ENCODE data around the gene UBE2QL1. TPM values are rescaled to one million over a fixed set of nuclear protein-coding genes. Genes with fewer than 3 reads are reported as not detected.

The UBE2QL1 gene
- total and polyA plus RNA-seq, 4 donors: 0.02 to 0.51 (median 0.09) TPM

- Histone ChIP-seq H3K4me1 (ENCODE audit: control insufficient read depth in 5 of 5, insufficient read depth in 5 of 5, low read length in 5 of 5) (no peaks in the 10 kb centered on the region), H3K27me3 (ENCODE audit: control insufficient read depth in 3 of 3, insufficient read depth in 3 of 3, low read length in 2 of 3) (peaks cover 0 to 4% (median 3%) of the 10 kb centered on the region in 3 donors), H3K4me3 (no peak overlapping the region), H3K27ac (ENCODE audit: low read depth in 1 of 2, low read length in 1 of 2) (no peak overlapping the region), H3K9me3 (ENCODE audit: control insufficient read depth in 4 of 4, insufficient read depth in 3 of 4, low read length in 3 of 4) (peaks cover 0 to 8% (median 0%) of the 10 kb centered on the region in 4 donors), H3K9ac (ENCODE audit: insufficient read depth in 1 of 2, low read length in 2 of 2) (no peak overlapping the region), H3K36me3 (ENCODE audit: control insufficient read depth in 4 of 4, insufficient read depth in 4 of 4, low read length in 4 of 4) (no peaks in the 10 kb centered on the region)
- WGBS, 2 donors: 41 to 42% methylated on average over 3 of the region's 3 CpGs
- no peak for TF ChIP-seq CTCF (IDR thresholded peaks at IDR 0.05; ENCODE audit: control extremely low read depth, extremely low read depth)
- DNase-seq: no peak
- ATAC-seq (ENCODE audit: insufficient read depth, low FRiP score): no peak
Measured at GRCh38 chr5:6487081-6487480, 38.4 kb downstream of the UBE2QL1 start.

DNA sequence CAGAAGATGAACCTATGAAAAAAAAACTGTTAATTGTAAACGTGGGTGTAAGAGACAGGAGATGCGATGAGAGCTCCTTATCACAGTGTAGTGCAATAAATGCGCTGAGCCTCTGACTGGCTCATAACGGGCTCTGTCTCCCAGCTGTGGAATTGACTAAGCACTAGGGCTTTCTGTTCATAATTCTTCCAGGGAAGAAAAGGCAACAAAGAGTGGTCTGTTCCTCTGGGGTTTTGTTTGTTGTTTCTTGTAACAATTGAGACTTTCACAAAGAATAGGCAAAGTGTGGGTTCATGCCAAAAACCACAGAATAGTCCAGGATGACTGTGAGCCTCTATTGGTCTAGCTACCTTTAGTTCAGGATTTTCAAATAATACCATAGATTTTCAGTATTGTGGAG, 39.4 kb downstream of the UBE2QL1 start:
- Histone ChIP-seq H3K36me3 (ENCODE audit: control insufficient read depth in 4 of 4, insufficient read depth in 4 of 4, low read length in 4 of 4) (no peaks in the 10 kb centered on the region), H3K9me3 (ENCODE audit: control insufficient read depth in 4 of 4, insufficient read depth in 3 of 4, low read length in 3 of 4) (peaks cover 0 to 8% (median 0%) of the 10 kb centered on the region in 4 donors), H3K4me1 (ENCODE audit: control insufficient read depth in 5 of 5, insufficient read depth in 5 of 5, low read length in 5 of 5) (no peaks in the 10 kb centered on the region), H3K27me3 (ENCODE audit: control insufficient read depth in 3 of 3, insufficient read depth in 3 of 3, low read length in 2 of 3) (peaks cover 0 to 4% (median 3%) of the 10 kb centered on the region in 3 donors), H3K4me3 (no peak overlapping the region), H3K27ac (ENCODE audit: low read depth in 1 of 2, low read length in 1 of 2) (no peak overlapping the region), H3K9ac (ENCODE audit: insufficient read depth in 1 of 2, low read length in 2 of 2) (no peak overlapping the region)
- WGBS, 2 donors: 28 to 48% methylated on average over 4 of the region's 4 CpGs
- ATAC-seq (ENCODE audit: insufficient read depth, low FRiP score): no peak
- no peak for DNase-seq
- no peak for TF ChIP-seq CTCF (IDR thresholded peaks at IDR 0.05; ENCODE audit: control extremely low read depth, extremely low read depth)

DNA sequence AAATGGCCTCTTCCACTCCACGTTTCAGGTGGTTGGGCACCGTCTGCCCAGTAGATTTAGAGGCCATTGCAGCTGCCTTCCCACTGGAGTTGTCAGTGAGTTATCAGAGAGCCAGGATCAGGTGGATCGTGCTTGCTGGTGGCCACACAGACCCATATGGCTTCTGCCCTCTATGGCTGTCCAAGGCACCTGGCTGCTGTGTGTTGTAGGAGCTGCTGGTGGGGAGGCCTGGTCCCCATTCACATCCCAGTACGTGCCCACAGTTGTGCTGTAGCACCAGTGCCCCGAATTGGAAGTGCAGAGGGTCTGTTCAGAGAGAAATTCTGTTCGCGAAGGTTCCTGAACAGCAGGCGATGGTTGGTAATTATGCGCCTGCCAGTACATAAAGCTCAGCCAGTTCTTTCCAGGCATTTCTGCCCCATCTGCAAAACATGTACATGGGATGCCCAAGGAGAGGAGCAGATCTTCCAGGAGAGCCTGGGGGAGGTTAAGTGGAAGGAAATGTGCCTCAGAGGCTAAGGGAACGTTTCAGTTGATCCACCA, 41.1 kb downstream of the UBE2QL1 start:
- Histone ChIP-seq H3K4me3 (no peak overlapping the region), H3K27ac (ENCODE audit: low read depth in 1 of 2, low read length in 1 of 2) (no peak overlapping the region), H3K9me3 (ENCODE audit: control insufficient read depth in 4 of 4, insufficient read depth in 3 of 4, low read length in 3 of 4) (peaks cover 0 to 4% (median 0%) of the 10 kb centered on the region in 4 donors), H3K4me1 (ENCODE audit: control insufficient read depth in 5 of 5, insufficient read depth in 5 of 5, low read length in 5 of 5) (no peaks in the 10 kb centered on the region), H3K27me3 (ENCODE audit: control insufficient read depth in 3 of 3, insufficient read depth in 3 of 3, low read length in 2 of 3) (peaks cover 0 to 4% (median 3%) of the 10 kb centered on the region in 3 donors), H3K36me3 (ENCODE audit: control insufficient read depth in 4 of 4, insufficient read depth in 4 of 4, low read length in 4 of 4) (no peaks in the 10 kb centered on the region), H3K9ac (ENCODE audit: insufficient read depth in 1 of 2, low read length in 2 of 2) (no peak overlapping the region)
- WGBS, 2 donors: 76 to 92% methylated on average over 10 of the region's 10 CpGs
- ATAC-seq (ENCODE audit: insufficient read depth, low FRiP score) (no peak), DNase-seq (no peak)
- TF ChIP-seq CTCF (IDR thresholded peaks at IDR 0.05; ENCODE audit: control extremely low read depth, extremely low read depth): no peak

GRCh38 chr5:6490246-6490645, 41.6 kb downstream of the UBE2QL1 start:
- no peaks in the 10 kb centered on the region for H3K36me3 ChIP-seq (ENCODE audit: control insufficient read depth in 4 of 4, insufficient read depth in 4 of 4, low read length in 4 of 4)
- DNase-seq (no peak), ATAC-seq (ENCODE audit: insufficient read depth, low FRiP score) (no peak)
- no peak overlapping the region for H3K27ac ChIP-seq (ENCODE audit: low read depth in 1 of 2, low read length in 1 of 2)
- H3K4me3 ChIP-seq: no peak overlapping the region
- peaks cover 0 to 4% (median 3%) of the 10 kb centered on the region in 3 donors for H3K27me3 ChIP-seq (ENCODE audit: control insufficient read depth in 3 of 3, insufficient read depth in 3 of 3, low read length in 2 of 3)
- peaks cover 0 to 4% (median 0%) of the 10 kb centered on the region in 4 donors for H3K9me3 ChIP-seq (ENCODE audit: control insufficient read depth in 4 of 4, insufficient read depth in 3 of 4, low read length in 3 of 4)
- no peaks in the 10 kb centered on the region for H3K4me1 ChIP-seq (ENCODE audit: control insufficient read depth in 5 of 5, insufficient read depth in 5 of 5, low read length in 5 of 5)
- no peak for TF ChIP-seq CTCF (IDR thresholded peaks at IDR 0.05; ENCODE audit: control extremely low read depth, extremely low read depth)
- no peak overlapping the region for H3K9ac ChIP-seq (ENCODE audit: insufficient read depth in 1 of 2, low read length in 2 of 2)
- WGBS, 2 donors: 71 to 87% methylated on average over 9 of the region's 9 CpGs
